Neural crest cell (in vitro differentiated cells): ENCODE measurements around the gene DENND5B. TPM values are rescaled to one million over a fixed set of nuclear protein-coding genes. Genes with fewer than 3 reads are reported as not detected.

Experiments
- DNase-seq: peaks from one replicate; pipeline ENCODE4 v3.0.0; 2021; ENCODE audit warnings: low read depth, mixed read lengths, low spot score
- H3K27ac Mint-ChIP-seq: one replicate; pipeline ENCODE4 v1.8.0; 2021; ENCODE audit warnings: mild to moderate bottlenecking, mixed read lengths; ENCODE audit not compliant: unreplicated experiment
- H3K27me3 Mint-ChIP-seq: 2 replicates; pipeline ENCODE4 v1.8.0; 2021; ENCODE audit warnings: low read depth, mild to moderate bottlenecking, mixed read lengths
- H3K36me3 Mint-ChIP-seq: 2 replicates; pipeline ENCODE4 v1.8.0; 2021; ENCODE audit warnings: low read depth, mild to moderate bottlenecking, mixed read lengths
- H3K4me1 Mint-ChIP-seq: 2 replicates; pipeline ENCODE4 v1.8.0; 2021; ENCODE audit warnings: mixed read lengths
- H3K4me3 Mint-ChIP-seq: one replicate; pipeline ENCODE4 v1.8.0; 2021; ENCODE audit warnings: mild to moderate bottlenecking, mixed read lengths
- H3K9me3 Mint-ChIP-seq: 2 replicates; pipeline ENCODE4 v1.8.0; 2021; ENCODE audit warnings: mixed read lengths
- total RNA-seq: library from RNA; stranded (reverse); gene quantifications from 2 replicates; pipeline ENCODE4 v1.2.1, GENCODE V29; 2021
- TF ChIP-seq, protein P1 (sequence below): fragments of 200-600 bp; sonication (generic); conservative IDR thresholded peaks from 2 replicates; pipeline ENCODE4 v1.5.0; 2021; ENCODE audit warnings: antibody characterized with exemption, mild to moderate bottlenecking

DENND5B gene
- total RNA-seq, 1 donor from 2014 or later, result 33.2 TPM

DNA sequence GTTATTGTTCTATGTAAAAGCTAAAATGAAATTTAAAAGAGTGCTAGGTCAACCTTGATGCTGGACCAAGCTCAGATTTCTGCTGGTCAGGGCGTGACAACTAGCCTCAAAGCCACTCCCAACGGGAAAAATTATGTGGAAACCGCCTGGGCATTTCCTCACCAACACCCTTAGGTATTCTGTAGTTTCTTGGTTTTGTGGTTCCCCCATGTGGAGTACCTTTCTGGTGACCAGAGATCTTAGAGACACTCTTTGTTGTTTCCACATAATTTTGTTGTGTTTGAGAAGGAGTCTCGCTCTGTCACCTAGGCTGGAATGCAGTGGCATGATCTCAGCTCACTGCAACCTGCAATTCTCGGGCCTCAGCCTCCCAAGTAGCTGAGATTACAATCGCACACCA lies 119.9 kb downstream of the DENND5B start:
- TF ChIP-seq, protein P1, sequence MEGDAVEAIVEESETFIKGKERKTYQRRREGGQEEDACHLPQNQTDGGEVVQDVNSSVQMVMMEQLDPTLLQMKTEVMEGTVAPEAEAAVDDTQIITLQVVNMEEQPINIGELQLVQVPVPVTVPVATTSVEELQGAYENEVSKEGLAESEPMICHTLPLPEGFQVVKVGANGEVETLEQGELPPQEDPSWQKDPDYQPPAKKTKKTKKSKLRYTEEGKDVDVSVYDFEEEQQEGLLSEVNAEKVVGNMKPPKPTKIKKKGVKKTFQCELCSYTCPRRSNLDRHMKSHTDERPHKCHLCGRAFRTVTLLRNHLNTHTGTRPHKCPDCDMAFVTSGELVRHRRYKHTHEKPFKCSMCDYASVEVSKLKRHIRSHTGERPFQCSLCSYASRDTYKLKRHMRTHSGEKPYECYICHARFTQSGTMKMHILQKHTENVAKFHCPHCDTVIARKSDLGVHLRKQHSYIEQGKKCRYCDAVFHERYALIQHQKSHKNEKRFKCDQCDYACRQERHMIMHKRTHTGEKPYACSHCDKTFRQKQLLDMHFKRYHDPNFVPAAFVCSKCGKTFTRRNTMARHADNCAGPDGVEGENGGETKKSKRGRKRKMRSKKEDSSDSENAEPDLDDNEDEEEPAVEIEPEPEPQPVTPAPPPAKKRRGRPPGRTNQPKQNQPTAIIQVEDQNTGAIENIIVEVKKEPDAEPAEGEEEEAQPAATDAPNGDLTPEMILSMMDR, result no peak

DNA sequence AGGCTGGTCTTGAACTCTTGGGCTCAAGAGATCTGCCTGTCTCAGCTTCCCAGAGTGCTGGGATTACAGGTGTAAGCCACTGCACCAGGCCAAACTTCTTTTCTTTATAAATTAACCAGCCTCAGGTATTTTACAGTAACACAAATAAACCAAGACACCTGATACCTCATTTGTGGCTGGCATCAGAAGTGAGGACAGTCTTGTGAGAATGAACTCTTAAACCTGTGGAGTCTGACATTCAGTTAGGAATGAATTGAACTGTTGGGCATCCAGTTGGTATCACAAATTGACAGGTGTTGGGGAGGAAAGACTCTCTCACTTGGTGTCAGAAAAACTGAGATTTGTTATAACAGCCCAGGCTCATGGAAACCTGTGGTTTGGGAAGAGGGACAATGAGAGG lies 120.5 kb downstream of the DENND5B start:
- no peak overlapping the region for H3K27ac Mint-ChIP-seq
- peaks cover 14% of the 10 kb centered on the region for H3K36me3 Mint-ChIP-seq
- peaks cover 6% of the 10 kb centered on the region for H3K4me1 Mint-ChIP-seq
- H3K27me3 Mint-ChIP-seq, result no peaks in the 10 kb centered on the region
- no peak for DNase-seq
- H3K9me3 Mint-ChIP-seq, result peaks cover 3% of the 10 kb centered on the region
- H3K4me3 Mint-ChIP-seq, result no peak overlapping the region
- TF ChIP-seq, protein P1, result no peak

More for the DNA sequence above, 119.9 kb downstream of the DENND5B start:
- Mint-ChIP-seq H3K27me3 (no peaks in the 10 kb centered on the region), H3K36me3 (peaks cover 8% of the 10 kb centered on the region), H3K4me1 (peaks cover 6% of the 10 kb centered on the region), H3K27ac (no peak overlapping the region), H3K4me3 (no peak overlapping the region), H3K9me3 (no peaks in the 10 kb centered on the region)
- no peak for DNase-seq

DNA sequence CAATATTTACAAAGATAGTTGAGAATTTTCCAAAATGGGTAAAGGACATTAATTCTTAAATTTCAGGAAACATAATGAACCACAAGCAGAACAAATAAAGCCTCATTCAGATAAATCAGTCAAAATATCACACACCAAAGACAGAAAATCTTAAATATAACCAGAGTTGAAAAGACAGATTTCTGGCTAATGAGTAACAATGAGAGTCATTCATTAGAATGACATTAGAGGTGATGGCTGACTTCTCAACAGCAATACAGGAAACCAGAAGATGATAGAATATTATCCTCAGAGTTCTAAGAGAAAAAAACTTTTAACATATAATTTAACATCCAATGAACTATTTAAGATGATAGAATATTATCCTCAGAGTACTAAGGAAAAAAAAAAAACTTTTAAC lies 124.2 kb downstream of the DENND5B start:
- no peak for DNase-seq
- H3K27ac Mint-ChIP-seq, result no peak overlapping the region
- no peaks in the 10 kb centered on the region for H3K27me3 Mint-ChIP-seq
- peaks cover 14% of the 10 kb centered on the region for H3K36me3 Mint-ChIP-seq
- H3K4me3 Mint-ChIP-seq, result no peak overlapping the region
- H3K9me3 Mint-ChIP-seq, result peaks cover 3% of the 10 kb centered on the region
- TF ChIP-seq, protein P1, result no peak
- H3K4me1 Mint-ChIP-seq, result peaks cover 18% of the 10 kb centered on the region

DNA sequence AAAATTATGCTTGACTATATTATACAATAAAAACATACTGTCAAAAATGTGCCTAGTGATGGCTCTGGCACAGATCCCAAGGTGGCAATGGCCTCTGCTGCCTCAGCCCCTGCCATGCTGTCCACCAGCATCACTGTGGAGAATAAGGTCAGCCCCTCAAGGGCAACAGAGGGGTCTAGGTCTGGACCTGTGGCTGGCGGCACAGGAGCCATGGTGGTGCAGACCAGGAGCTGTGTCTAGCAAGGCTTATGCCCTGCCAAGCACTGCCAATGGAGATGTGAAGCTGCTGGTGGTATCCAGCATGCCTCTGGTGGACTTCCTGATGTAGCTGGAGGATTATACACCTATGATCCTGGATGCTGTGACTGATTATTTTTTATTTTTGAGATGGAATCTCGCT lies 125.9 kb downstream of the DENND5B start:
- Mint-ChIP-seq H3K36me3 (peaks cover 16% of the 10 kb centered on the region), H3K27ac (no peak overlapping the region), H3K27me3 (no peaks in the 10 kb centered on the region), H3K4me3 (no peak overlapping the region), H3K9me3 (peaks cover 3% of the 10 kb centered on the region), H3K4me1 (peaks cover 18% of the 10 kb centered on the region)
- no peak for DNase-seq
- TF ChIP-seq, protein P1, result no peak

DNA sequence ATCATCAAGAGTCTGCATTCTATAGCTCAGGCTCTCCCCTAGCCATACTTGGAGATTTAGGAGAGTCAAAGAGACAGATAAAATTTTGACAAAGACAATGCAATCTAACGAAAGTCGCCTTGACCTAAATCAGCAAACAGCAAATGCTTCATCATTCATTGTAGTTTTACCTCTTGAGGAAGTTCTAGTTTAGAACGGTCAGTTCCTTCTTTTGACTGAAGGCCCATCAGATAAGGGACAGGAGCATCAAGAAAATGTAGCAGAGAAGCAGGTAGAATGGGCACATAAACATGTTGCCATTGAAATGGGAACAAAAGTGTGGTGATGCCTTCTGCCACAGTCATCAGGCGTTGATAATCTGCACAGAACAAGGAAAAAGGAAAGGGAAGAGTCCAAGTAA lies 130.9 kb downstream of the DENND5B start:
- Mint-ChIP-seq H3K4me1 (peaks cover 12% of the 10 kb centered on the region), H3K27ac (no peak overlapping the region), H3K9me3 (no peaks in the 10 kb centered on the region), H3K36me3 (peaks cover 8% of the 10 kb centered on the region), H3K4me3 (no peak overlapping the region), H3K27me3 (no peaks in the 10 kb centered on the region)
- TF ChIP-seq, protein P1, result no peak
- DNase-seq, result no peak

DNA sequence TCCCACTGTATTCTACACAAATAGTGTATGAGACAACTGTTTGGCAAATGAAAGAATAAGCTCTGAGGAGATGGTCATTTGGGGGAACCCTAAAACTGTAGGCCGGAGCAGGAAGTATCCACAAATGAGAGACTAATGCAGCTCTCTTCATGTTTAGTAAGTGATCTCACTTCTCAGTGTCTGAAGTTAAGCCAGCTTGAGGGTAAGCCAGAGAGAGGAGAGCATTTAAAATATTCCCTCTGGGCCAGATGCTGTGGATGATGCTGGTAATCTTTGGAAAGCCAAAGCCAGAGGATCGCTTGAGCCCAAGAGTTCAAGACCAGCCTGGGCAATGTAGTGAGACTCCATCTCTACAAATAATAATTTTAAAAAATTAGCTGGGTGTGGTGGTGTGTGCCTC lies 134.4 kb downstream of the DENND5B start:
- Mint-ChIP-seq H3K4me3 (no peak overlapping the region), H3K9me3 (no peaks in the 10 kb centered on the region), H3K36me3 (peaks cover 11% of the 10 kb centered on the region), H3K27ac (no peak overlapping the region), H3K4me1 (no peaks in the 10 kb centered on the region), H3K27me3 (no peaks in the 10 kb centered on the region)
- DNase-seq, result no peak
- TF ChIP-seq, protein P1, result no peak
